Central memory CD4-positive, alpha-beta T cell (primary cell): ENCODE results near the gene SPON2.

Experiments
- DNase-seq: peaks from one replicate; pipeline ENCODE4 v3.0.0; 2022
- total RNA-seq, 3 experiments: gene quantifications; one replicate each; lab custom pipeline; 2026; lab: John Stamatoyannopoulos, UW

SPON2 gene
- 1.8 to 12.5 (median 12.3) reads per million in 3 experiments for total RNA-seq

DNA sequence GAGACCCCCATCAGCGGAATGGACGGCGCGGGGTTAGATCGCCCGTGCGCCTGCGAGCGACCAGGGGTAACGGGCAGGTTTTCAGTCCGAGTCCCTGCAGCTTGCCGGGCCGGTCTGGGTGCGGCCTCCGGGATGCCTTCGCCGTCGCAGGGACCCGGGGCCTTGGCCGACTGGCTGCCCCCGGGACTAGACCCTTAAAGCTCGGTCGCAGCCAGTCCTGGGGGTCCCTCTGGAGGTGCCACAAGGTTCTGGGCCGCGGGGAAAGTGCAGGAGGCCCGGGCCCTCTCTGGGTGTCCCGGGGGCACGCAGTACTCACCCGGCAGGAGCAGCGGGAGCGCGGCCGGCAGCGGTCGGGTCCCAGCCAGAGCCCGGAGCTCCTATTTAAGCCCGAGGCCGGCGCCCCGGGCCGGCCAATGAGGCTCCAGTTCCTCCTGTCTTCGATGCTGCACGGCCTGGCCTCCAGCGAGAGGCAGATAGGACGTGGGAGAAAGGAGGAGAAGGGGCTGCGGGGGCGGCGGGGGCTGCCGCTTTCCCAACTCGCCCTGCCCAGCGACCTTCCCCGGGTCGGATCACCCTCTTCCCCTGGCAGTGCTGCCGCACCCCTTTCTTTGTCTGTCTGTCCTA lies at the start of gene SPON2:
Gene SPON2, minus strand, starts transcription at position 356 of the 624 bp plus-strand sequence.
- no peak for DNase-seq

DNA sequence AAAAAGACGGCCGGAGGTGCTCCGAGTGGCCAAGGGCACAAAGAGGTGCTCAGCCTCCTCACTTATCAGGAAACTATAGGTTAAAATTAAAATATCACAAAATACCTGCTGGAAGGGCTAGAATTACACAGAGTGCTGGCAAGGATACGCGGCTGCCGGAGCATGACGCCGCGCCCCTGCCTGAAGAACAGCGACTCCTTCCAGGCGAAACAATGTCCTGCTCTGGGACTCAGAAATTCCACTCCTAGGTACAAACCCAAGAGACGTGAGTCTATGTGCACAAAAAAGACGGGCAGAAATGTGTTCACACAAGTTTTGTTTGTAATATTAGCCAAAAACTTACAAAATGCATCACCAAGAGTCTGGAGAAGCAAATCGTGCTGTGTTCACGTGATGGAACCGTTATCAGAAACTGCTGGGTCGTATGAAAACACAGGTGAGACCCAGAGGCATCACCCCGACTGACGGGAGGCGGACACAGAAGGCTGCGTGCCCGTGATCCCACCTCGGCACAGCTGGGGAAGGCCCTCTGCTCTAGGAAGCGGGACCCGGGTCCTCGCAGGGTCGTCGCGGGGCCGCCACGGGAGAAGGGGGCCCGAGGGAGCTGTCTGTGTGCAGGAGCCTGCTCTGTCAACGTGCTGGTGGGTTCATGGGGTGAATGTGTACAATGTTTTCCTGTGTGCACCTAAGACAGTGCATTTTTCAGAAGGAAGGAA lies 48.9 kb upstream of the SPON2 start:
- DNase-seq, result no peak

DNA sequence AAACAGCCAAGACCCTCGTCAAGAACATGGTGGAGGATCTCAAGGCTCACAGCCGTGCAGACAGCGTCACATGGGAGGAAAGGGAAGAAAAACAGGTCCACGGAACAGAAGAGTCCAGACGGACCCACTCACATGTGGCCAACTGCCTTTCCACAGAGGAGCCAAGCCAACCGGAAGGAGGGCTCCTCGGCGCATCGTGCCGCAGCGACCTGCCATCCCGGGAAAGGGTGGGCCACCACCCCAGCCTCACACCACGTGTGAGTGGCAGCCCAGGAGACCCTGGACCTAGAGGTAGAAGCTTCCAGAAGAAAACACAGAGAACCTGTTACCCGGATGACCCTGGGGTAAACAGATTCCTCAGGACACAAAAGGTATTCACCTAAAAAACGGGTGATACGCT lies 48.2 kb upstream of the SPON2 start:
- no peak for DNase-seq

DNA sequence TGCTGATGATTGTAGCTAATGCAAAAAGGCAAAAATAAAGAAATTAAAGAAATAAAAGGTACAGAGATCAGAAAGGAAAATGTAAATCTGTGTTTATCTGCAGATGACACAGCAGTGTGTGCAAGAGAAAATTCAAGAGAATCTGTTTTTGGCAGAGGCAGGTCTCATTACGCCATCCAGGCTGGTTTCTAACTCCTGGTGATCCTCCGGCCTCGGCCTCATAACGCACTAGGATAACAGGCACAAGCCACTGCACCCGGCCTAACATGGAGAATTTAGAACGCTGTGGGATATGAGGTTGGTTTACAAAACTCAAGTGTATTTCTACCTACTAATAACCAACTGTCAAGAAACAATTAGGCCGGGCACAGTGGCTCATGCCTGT lies 47.2 kb upstream of the SPON2 start:
- no peak for DNase-seq

DNA sequence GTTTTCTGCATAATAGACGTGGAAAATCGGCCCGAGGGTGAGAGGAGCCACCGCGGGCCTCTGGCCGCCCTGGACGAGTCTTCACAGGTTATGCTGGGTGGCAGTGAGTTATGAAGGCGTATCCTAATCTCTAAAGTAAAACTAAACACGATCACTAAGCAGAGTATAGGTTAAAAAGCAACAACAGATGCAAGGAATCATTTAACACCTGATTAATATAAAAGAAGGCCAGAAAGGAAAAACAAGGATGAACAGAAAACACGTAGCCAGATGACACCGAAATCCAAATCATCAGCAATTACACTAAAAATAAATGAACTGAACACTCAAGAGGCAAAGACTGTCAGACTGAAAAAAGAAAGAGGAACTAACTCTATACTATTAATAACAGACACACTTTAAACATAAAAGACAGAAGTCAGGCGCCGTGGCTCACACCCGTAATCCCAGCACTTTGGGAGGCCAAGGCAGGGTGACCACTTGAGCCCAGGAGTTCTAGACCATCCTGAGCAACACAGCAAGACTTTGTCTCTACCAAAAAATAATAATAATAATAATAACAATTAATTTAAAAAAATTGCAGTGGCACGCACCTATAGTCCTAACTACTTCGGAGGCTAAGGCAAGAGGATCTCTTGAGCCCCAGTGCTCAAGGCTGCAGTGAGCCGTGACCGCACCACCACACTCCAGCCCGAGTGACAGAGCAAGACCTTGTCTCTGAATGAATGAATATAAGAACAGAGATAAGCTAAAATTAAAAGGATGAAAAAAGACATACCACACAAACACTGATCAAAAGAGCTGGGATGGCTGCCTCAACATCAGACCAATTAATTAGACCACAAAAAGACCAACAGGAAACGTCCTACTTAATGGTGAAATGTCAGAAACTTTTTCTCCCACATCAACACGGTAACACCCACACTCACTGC lies 46.5 kb upstream of the SPON2 start:
- DNase-seq, result no peak

DNA sequence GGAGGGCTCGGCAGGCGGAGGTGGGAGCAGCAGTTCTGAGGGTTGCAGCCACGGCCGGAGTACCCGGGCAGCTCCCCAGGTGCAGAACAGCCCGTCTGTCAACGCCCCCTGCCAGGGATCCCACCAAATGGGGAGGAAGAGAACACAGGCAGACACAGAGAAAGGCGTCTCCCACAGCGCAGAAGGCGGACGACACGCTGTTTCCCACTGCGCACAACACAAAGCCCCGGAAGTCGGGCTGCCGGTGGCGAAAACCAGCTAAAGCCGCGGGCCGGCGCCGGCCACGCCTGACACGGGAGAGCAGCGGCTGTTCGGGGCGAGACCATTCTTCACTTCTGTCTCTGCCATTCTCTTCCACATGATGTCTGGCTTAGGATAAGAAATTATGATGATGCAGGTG lies 45.0 kb upstream of the SPON2 start:
- DNase-seq, result no peak

DNA sequence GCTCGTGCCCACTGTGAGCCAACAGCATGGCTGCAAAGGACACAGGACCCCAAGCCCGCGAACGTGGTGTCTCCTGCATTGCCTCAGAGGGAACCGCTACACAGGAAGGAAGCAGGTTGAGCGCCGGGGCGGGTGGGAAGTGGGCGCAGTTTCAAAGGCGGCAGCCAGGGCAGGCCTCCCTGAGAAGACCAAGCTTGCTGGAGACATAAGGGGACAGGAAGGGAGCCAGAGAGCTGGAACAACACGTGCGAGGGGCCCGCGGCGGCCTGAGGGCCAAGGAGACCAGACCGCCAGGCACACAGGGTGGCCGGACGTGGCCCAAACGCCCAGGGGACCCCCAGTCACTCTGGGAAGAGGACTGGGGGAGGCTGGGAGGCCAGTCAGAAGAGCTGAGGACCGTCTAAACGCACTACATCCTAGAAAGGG lies 44.5 kb upstream of the SPON2 start:
- DNase-seq, result peak; percentile 66

DNA sequence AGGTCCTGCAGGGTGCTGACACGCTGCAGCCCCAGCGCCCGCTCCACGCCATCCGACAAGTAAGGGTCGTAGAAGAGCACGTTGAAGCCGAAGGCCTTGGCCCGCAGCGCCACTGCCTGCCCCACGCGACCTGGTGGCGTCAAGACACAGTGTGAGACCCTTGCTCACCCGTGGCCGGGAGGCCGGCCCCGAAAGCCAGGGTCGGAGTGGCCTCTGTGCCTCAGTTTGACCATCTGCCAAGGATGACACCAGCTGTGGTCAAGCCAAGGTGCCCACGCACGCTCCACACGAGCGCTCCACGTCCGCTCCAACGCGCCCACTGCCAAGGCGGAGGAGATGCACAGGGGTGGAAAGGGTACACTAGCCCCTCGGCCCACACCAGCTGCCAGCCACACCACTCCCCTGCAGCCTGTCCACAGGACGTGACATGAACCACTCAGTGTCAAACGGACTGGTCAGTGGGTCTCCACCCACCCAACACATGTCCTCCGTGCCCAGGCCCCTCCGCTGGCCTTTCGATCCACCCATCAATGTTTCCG lies 43.8 kb upstream of the SPON2 start:
- no peak for DNase-seq

DNA sequence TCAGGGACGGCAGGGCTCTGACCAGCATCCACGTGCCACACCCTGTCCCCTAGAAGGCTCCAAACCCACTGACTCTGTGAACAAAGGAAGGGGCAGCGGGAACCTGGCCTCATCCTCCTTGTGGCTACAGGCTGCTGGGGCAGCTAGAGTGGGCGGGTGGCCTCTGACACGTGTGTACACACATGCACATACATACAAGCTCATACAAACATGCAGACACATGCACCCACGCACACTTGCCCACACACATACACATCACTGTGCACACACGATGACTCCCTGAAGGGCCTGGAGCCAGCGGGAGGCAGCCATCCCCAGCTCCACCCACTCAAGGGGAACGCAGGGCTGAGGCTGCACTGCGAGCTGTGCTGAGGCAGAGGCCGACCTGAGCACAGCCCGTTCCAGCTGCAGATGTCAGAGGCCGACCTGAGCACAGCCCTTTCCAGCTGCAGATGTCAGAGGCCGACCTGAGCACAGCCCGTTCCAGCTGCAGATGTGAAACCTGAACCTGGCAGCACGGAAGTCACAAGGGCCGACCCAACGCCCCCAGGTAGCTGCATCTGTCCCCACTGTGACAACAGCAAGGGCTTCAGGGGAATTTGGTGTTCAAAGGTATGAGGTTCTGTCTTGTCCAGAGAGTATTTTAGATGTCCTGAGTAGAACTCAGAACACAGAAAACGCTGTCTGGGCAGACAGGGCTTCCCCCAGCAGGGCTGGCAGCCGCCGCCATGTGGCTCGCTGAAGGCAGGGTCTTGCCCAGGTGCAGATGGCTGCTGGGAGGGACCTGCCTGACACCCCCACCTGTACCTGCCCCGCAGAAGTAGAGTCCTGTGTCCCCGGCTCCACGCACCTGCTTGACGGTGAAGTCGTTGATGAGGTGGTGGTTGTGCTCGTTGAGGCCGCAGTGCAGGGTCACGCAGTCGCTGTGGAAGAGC lies 43.0 kb upstream of the SPON2 start:
- no peak for DNase-seq

DNA sequence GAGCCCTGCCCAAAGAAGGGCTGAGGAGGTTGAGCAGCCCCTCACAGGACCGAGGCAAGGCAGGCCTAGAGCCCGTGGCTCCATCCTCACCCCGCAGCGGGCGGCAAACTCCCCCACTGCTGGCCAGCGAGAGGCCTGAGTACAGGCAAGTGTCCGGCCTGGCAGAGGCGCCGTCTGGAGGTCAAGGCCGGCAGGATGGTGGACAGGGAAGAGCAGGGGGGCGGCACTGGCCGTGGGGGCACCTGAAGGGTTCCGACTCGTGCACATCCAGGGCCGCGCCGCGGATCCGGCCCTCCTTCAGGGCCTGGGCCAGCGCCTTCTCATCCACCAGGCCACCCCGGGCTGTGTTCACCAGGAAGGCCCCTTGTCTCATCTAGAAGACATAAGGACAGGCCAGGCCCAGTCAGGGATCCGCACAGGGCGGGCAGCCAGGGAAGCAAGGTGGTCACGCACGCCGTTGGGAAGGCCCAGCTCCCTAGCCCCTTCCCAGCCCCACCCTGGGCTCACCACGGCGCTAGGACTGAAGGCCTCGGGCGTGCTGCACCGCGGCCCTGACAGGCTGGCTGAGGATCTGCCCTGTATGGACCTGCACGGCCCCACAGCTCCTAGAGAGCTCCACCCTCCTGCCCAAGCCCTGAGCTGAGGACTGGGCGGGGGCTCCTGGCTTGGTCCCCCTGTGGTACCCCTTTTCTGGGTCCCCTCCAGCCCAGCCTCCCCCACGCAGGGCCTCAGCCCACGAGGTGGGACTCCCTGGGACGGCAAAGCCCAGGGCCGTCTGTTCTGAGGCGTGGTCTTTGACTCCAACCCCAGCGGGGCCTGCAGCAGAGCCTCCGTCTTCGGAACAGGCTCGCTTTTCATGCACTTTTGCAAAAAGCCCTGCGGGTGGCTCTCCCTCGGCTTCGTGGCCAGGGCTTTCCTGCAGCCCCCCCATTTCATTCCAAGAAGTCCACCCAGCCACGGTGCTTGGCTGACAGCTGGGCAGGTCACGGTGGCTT lies 42.0 kb upstream of the SPON2 start:
- no peak for DNase-seq

DNA sequence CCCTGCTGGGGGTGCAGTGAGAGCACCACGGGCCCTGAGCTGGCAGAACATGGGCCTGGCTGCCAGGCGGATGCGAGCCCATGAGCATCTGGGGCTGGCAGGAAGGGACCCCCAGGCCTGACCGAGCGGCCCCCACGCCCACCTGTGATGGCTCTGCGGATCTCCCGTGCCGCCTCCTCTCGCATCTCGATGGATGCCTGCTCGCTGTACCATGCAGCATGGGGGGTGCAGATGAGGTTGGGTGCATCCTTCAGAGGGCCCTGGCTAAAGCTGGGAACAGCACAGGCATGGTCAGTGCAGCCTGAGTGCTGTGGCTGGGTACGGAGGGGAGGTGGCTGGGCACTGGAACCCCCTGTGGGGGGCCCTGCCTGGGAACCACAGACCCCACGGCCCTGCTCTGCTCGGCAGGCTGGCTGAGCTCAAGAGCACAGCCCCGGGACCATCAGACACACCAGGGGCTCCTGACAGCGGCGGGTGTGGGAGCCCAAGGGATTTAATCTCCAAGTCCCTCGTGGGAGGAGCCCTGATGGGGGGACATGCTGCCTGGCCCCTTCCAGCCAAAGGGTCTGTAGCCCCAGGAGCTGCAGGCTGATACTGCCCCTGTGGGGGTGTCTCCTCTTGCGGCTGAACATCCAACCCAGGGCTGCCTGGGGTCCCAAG lies 41.1 kb upstream of the SPON2 start:
- no peak for DNase-seq

DNA sequence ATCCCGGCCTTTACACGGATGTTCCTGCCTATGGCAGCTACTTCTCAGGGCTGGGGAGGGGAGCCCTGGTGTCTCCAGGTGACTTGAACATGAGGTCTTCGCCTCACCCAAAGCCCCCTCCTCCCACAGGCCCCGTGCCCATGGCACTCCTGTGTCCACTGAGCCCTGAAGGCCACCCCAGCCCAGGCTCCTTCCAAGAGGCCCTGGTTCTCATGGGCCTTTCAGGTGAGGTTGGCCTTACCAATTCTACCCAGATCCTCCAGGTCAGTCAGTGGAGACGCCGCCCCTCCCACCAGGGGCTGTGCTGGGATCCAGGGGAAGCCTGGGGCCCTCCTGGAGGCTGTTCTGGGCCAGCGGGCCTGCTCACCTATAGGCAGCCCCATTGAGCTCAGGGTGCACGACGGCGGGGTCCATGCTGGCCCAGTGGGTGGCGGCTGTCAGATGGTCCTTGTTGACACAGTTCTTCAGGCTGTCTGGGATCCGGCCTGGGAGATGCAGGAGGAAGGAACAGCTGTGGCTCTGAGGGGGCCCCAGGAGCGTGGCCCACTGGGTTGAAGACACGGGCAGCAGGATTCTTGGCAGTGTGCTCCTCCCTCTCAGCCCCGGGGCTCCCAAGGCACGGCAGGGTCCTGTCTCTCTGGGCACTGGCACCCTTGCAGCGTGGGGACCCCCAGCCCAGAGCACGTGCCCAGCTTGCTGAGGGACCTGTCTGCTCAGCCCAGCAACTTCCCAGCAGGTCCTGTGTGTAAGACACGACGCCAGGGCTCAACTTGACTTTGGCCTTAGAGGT lies 40.4 kb upstream of the SPON2 start:
- DNase-seq, result no peak

DNA sequence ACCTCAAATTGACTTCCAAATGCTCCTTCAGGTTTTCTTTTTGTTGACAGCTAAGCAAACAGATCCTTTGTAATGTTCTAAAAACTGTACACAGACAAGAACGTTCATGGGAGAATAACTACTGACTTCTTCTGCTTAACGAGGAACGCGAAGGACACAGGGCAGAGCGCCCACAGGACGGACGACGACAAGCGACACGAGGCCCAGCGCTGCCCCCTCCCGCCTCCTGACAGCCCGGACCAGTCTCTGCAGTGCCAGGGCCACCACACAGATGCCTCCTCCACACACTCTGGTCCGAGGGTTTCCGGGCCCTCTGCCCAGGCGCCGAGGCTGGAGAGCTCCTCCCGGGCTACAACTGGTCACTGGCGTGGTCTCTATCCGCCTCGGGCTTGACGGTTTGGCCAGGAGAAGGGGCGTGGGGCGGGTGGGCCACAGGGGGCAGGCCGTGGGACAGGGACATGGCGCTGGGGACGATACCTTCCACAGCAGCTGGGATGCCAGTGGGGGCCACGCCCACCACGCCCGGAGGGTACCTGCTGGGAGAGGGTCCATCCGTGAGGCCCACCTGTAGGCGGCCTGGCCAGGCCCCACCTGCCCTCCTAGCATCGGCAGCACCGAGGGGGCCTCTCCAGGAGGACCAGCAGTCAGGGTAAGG lies 39.6 kb upstream of the SPON2 start:
- no peak for DNase-seq

DNA sequence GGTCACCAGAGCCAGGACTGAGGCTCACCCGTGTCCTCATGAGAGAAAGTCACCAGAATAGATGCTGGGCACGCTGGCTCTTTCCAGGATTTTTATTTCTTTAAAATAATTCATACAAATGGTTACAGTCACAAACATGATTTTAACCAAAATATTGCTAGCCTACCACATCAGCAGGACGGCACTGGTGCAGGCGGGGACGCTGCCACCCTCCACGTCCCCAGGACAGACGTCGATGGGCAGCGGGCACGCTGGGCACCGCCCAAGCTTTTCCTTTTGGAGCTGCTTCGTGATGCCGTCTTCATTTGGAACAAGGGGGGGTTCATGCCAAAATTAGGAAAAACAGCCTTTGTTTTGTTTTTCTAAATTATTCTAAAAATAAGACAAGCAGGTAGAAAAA lies 39.0 kb upstream of the SPON2 start:
- no peak for DNase-seq

DNA sequence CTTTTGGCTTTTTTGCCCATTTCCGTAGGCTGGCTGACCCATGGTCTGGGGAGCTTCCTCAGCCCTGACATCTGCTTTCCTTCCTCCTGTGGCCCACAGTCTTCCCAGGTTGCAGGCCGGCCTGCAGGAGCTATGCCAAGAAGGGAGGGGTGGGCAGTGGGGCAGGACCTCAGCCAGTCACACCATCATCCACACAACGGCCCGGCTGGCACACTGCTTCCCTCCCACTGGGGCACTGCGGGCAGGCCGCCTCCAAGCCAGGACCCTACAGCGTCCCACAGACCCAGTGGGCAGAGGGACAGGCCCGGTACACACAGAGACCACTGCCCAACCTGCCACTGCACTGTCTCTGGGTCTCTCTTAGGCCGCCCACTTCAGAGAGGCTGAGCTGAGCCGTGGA lies 38.6 kb upstream of the SPON2 start:
- no peak for DNase-seq

DNA sequence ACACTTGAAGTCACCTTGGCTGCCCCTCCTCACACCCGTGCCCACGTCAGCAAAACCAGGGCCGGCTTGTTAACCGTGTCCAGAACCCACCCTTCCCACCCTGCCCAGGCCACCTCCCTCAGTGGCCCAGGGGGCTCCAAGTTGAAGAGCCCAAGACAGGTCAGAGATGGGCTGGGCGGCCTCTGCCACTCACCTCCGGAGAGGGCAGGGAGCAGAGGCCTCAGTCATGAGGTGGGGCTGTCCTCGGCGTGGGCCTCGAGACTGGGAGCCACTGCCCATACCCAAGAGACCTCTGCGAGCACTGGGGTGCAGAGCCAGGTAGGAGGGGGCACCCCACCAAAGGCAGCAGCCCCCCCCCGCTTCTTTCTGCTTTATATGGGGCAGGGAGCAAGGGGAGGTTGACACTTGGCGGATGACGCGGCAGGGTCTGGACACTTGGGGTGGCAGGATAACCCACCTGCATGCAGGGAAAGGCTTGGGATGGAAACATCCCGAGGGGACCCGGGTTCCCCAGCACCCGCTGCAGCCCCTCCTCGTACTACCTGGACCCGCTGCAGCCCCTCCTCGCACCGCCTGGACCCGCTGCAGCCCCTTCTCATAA lies 38.0 kb upstream of the SPON2 start:
- DNase-seq, result no peak

DNA sequence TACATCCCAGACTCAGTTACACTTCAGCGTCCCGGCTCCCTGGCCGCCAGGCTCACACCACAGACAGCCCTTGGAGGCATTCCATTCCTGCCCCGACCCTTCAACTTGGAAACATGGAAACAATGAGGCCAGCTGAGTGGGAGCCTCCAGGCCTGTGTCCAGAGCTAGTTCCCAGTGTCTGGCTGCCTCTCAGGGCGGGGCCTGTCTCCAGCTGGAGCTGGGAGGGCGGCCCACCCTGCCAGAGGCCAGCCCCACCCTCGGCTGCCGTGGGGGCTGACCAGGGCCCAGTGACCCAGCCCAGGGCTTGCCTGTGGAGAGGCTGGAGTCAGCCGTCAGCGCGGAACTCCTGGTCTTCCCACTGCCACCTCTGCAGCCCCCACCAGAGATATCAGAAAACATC lies 37.4 kb upstream of the SPON2 start:
- DNase-seq, result no peak

DNA sequence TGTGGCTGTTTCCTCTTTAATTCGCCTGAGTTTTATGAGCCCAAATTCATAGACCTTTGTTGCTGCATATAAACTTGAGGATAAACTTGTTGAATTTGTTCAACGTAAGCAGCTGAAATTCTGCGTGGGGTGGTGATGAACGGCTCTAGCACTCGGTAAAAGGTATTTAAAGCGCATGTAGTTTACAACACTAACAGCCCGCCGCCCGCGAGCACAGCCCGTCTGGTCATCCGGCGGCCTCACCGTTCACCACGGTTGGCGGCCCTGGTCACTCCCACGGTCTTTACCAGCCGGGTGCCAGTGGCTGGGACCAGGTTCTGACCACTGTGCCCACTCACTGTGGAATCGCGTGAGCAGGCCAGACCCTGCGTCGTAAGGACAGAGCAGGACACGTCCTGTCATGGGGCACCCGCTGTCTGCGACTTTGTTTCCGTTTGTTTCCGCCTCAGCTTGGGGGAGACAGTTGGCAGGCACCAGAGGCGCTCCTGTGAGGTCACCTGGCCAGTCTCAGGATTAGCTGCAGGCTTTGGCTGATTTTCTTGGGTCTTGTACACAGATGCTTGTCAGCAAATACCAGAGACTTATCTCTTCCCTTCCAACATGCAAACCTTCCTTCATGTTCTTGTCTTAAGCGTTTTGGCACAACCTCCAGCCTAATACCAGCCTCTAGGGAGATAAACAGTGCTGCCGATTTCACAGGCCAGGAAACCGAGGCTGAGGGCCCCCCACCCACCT lies 36.8 kb upstream of the SPON2 start:
- DNase-seq, result no peak
